Measurements from ENCODE around the gene HDHD2. TPM values are rescaled to one million over a fixed set of nuclear protein-coding genes. Genes with fewer than 3 reads are reported as not detected.

The HDHD2 gene
- total and polyA plus RNA-seq, 5 donors, result 23.0 to 39.9 (median 35.4) TPM

GRCh38 chr18:47063096-47063495, 87.2 kb downstream of the HDHD2 start:
- Histone ChIP-seq H3K27me3 (ENCODE audit: control insufficient read depth, insufficient read depth) (no peaks in the 10 kb centered on the region), H3K27ac (ENCODE audit: low read length) (no peak overlapping the region), H3K9me3 (ENCODE audit: control insufficient read depth, low read length) (no peaks in the 10 kb centered on the region), H3K4me3 (ENCODE audit: low read length) (no peak overlapping the region), H3K4me1 (ENCODE audit: control insufficient read depth, insufficient read depth, low read length) (no peaks in the 10 kb centered on the region)
- WGBS, result 90% methylated on average over 8 of the region's 8 CpGs
- intact Hi-C loops (cut with DNase I), result no loop called here
- no peak for ATAC-seq
- DNase-seq, result no peak

- Histone ChIP-seq H3K4me1 (ENCODE audit: control insufficient read depth, insufficient read depth, low read length) (no peaks in the 10 kb centered on the region), H3K9me3 (ENCODE audit: control insufficient read depth, low read length) (no peaks in the 10 kb centered on the region), H3K27me3 (ENCODE audit: control insufficient read depth, insufficient read depth) (no peaks in the 10 kb centered on the region), H3K4me3 (ENCODE audit: low read length) (no peak overlapping the region), H3K27ac (ENCODE audit: low read length) (no peak overlapping the region)
- intact Hi-C loops (cut with DNase I), result no loop called here
- WGBS, result 38% methylated on average over 2 of the region's 2 CpGs
- DNase-seq, result no peak
- no peak for ATAC-seq
Observed at GRCh38 chr18:47062471-47062870, 87.8 kb downstream of the HDHD2 start.

Other genes starting within 250 kb of the HDHD2 start
- 10 to 100 TPM; 35.7 to 44.0 (median 42.1) TPM for gene PIAS2, start 233.0 kb downstream of the HDHD2 start, total RNA-seq
- gene PIAS2, start 233.0 kb downstream of the HDHD2 start, polyA plus RNA-seq, result 7.7 TPM
- gene KATNAL2, start 232.9 kb downstream of the HDHD2 start, total RNA-seq, result 1 to 10 TPM; 5.2 to 7.0 (median 6.3) TPM
- gene KATNAL2, start 232.9 kb downstream of the HDHD2 start, polyA plus RNA-seq, result 5.0 TPM
- not detected for gene ELOA2, start 114.9 kb downstream of the HDHD2 start, total RNA-seq
- gene ELOA2, start 114.9 kb downstream of the HDHD2 start, polyA plus RNA-seq, result not detected
- 10 to 100 TPM in 1 of 4 donors, 1 to 10 TPM in 3; 8.8 to 12.4 (median 9.4) TPM for gene IER3IP1, start 25.9 kb upstream of the HDHD2 start, total RNA-seq
- 16.8 TPM for gene IER3IP1, start 25.9 kb upstream of the HDHD2 start, polyA plus RNA-seq
- gene SKOR2, start 101.2 kb upstream of the HDHD2 start, total RNA-seq, result not detected
- not detected for gene SKOR2, start 101.2 kb upstream of the HDHD2 start, polyA plus RNA-seq

Measured in right cardiac atrium (tissue), 5 donors.